ENCODE data around the gene TNK2.

The TNK2 gene

DNA sequence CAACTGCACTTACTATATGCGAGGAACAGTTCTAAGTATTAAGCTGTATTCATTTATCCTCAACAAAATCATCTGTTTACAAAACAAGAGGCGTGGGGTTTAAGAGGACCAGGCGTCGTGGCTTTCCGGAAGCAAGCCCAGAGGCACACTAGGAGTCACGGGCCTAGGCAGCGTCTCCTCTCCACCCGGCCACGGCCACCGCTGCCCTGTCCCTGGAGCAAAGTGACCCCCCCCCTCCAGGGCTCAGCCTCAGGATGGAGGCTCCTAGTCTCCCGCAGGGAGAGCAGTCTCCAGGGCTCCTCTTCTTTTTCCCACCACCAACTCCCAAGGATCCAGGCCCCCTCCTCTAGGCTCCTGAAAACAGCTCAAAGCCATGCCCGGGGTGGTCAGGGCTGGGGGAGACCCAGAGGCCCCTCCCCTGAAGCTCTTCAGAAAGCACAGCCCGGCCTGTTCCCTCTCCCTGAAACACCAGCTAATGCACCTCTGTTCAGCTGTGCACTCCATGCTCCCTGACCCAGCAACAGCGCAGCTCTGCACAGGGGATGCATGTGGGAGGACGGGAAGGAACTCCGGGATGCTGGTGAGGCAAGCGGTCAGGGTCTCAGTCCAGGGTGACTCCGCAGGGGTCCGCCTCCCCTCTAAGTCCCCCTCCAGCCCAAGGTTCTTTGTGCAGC, 16.8 kb downstream of the TNK2 start:
- intact Hi-C loops (cut with DNase I) = no loop called here
- peak in 3 of 42 donors; percentile 14 to 62 (median 36) for DNase-seq

DNA sequence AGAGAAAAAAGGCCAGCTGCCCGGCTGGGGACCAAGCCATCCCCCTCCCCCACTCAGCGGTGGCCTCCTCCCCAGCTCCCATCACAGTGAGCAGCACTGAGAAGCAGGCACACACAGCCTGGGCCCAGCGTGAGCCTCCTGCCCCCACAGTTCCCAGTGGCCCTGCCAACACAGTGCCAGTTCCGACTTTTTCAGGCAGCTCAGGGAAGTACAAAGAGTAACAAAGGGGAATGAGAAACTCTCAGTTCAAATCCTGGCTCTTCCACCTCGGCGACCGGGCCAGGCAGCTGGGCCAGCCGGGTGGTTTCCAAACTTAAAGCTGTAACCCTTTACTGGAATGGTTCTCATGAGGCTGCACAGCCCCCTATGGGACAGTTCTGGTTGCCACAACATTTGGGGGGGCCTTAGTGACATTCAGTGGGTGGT, 18.5 kb downstream of the TNK2 start:
- intact Hi-C loops (cut with DNase I) = no loop called here
- peak; percentile 57 to 89 (median 74) for DNase-seq

GRCh38 chr3:195888981-195889869, 19.1 kb downstream of the TNK2 start:
- peak in 1 of 42 donors; percentile 4 for DNase-seq
- intact Hi-C loops (cut with DNase I) = no loop called here

DNA sequence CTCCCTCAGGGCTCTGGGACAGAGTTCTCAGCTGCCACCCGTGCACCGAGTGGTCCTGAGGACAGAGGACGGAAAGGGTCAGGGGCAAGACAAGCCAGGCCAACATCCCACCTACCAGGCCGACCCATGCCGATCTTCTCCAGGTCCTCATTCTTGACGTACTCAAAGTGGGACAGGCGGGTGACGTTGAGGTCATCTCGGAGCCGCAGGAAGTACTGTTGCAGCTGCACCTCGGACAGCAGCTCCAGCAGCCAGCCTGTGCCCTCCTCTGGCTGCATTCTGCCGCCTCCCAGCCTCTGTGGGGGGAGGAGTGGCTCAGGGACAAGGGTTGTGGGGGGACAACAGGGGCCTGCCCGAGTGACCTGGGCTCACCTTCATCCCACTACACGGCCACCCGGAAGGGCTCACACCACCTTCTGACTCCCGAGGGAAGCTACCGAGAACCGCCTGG, 20.0 kb downstream of the TNK2 start:
- intact Hi-C loops (cut with DNase I) = no loop called here
- DNase-seq = no peak

DNA sequence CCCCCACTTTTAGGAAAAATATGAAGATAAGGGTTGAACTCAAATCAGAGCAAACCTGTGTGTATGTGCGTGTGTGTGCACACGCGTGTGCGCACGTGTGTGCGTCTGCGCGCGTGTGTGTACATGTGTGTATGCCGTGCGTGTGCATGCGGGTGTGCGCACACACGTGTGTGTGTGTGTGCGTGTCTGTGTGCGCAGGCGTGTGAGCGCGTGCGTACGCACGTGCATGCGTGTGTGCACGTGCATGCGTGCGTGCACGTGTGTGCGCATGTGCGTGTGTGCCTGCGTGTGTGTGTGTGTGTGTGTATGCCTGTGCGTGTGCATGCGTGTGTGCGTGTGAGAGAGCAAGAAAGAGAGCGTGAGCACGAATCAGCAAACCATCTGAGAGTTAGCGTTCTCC, 20.7 kb downstream of the TNK2 start:
- no peak for DNase-seq
- intact Hi-C loops (cut with DNase I) = no loop called here

DNA sequence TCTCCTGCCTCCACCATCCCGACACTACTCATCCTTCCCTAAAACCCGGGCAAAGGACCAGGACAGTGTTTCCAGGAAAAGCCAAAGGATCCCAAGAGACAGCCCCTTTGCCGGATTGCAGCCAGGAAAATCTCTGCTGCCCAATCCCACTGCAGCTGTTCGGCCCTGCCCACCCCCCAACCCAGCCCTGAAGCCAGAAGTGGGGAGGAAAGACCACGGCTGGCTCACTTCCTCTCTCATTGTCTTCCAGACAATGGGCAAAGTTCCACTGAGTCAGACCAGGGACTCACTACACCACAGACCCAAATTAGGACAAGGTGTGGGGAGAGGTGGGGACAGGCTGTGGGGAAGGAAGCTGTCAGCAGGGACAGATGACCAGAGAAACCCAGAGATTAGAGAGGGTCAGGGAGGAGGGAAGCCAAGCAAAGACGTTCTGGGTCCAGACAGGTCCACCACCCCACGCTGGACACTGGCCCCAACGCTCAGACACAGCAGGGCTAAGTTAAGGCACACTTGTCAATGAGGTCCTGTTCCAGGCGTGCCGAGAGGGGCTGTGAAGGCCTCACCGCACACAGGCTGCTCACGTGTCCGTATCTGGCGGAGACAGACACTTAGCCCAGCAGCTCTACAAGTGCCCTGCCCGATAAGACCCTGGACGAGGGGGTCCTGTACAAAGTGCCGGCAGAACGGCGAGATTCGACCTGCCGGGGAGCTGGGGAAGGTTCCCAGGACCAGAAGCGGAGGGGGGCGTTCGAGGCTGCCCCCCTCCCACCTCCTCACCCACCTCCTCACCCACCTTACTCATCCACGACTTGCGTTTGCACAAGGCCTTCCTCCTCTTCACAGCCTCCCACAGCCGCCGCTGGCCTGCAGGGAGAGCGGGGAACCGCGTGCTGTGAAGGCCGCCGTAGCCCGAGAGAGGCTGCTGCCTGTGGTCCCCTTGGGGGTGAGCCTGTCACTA, 21.9 kb downstream of the TNK2 start:
- peak in 1 of 42 donors; percentile 6 for DNase-seq
- intact Hi-C loops (cut with DNase I) = no loop called here

GRCh38 chr3:195885036-195885891, 23.1 kb downstream of the TNK2 start:
- DNase-seq = no peak
- intact Hi-C loops (cut with DNase I) = no loop called here

DNA sequence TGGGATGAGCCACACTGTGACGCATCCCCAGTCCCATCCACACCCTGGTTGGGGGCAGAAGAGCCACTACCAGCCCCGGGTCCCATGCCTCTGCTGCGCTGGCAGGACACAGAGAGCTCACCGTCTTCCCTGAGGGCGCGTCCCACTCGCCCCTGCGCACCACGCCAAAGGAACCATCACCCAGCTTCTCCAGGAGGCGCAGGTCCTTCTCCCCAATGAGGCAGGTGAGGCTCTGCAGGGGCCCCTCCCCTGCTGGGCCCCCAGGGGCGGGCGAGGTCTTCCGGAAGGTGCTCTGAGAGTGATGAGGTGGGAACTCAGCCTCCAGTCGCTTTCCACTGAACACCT, 23.7 kb downstream of the TNK2 start:
- intact Hi-C loops (cut with DNase I) = no loop called here
- no peak for DNase-seq

DNA sequence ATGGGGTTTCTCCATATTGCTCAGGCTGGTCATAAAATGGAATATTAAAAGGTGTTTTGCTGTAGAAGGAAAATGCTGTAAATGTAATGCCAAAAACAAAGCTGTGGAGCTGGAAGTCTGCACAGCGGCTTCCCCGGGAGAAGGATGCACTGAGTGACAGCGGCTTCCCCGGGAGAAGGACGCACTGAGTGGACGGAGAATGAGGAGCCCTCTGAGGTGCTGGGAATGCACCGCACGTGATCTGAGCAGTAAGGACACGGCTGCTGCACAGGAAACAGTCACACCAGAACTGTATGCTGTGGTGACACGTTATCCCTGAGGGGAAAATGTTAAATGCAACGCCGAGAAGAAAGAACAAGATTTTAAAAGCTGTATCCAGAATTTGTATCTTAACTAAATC, 24.6 kb downstream of the TNK2 start:
- DNase-seq = no peak
- intact Hi-C loops (cut with DNase I) = no loop called here

DNA sequence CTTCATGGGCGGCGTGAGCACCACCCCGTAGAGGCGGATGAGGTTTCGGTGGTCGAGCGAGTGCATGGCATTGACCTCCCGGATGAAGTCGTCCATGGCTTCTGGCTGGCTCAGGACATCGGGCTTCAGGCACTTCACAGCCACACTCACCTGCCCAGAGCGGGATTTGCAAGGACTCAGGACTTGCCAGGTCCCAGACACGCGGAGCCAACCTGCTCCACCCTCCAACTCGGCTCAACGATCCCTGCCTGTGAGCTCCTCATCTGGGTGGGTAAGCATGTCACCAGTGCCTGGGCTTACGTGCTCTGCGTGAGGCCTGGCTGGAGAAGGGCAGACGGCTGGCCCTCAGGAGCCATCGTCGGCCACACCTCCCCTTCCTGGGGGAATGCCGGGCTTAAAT, 25.2 kb downstream of the TNK2 start:
- no peak for DNase-seq
- intact Hi-C loops (cut with DNase I) = no loop called here

DNA sequence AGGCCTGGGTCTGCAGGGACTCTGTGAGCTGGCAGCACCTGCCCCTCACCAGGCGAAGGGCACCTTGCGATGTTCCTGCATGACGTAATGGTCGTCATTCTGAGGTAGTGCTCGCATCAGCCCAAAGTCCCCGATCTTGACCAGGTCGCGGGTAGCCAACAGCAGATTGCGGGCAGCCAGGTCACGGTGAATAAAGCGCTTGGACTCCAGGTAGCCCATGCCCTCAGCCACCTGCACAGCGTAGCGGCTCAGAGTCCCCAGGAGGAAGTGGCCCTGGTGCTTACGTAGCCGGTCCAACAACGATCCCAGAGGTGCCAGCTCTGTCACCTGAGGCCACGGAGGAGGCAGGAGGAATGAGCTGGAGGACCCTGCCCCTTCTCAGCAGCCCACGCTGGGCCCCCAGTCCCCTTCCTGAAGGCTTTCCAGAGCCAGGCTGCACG, 26.3 kb downstream of the TNK2 start:
- intact Hi-C loops (cut with DNase I) = no loop called here
- no peak for DNase-seq

GRCh38 chr3:195881276-195881988, 26.9 kb downstream of the TNK2 start:
- DNase-seq = no peak
- intact Hi-C loops (cut with DNase I) = no loop called here

DNA sequence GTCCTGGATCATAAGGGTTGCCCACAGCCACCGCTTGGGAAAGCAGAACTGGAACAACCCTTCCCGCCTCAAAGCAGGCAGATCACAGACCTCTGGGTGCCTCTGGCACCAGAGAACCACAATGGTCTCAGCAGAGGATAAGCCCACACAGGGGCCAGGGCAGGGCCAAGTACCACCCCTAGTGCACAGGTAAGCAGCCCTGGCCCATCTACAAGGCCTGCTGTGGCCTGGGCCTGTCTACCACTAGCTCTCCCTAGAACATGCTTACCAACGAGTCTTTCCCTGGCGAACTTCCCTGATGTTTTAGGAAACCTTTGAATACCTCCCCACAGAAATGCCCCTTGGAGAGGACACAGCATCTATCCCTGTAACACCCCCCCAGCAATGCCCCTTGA, 28.3 kb downstream of the TNK2 start:
- no peak for DNase-seq
- intact Hi-C loops (cut with DNase I) = no loop called here

DNA sequence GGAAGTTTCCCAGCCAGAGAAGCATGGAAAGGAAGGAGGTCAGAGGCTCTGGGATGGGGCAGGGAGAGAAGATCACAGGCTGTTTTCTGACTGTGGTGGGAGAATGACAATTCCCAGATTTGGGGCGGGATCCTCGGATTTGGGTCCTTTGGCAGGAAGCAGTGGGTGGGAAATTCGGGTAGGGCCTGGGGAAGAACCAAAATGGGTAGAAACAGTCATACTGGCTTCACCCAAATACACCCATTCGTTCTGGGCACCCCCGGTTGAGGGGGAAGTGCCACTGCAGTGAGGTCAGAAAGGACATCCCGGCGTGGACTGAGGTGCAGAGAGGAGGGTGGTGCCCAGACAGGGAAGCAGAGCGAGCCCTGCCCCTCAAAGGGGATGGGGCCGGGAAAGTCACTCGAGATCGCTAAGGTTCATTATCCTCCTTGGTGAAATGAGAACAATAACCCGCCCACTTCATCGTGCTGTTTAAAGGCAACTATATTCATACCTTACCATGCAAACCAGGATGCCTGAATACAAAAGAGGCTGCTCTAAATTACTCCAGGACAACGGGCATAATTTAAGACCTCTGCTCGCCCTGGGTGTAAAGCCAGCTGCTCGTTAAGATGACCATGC, 28.8 kb downstream of the TNK2 start:
- DNase-seq = peak in 4 of 42 donors; percentile 32 to 64 (median 51)
- intact Hi-C loops (cut with DNase I) = no loop called here

GRCh38 chr3:195878424-195879274, 29.7 kb downstream of the TNK2 start:
- intact Hi-C loops (cut with DNase I) = no loop called here
- DNase-seq = no peak

DNA sequence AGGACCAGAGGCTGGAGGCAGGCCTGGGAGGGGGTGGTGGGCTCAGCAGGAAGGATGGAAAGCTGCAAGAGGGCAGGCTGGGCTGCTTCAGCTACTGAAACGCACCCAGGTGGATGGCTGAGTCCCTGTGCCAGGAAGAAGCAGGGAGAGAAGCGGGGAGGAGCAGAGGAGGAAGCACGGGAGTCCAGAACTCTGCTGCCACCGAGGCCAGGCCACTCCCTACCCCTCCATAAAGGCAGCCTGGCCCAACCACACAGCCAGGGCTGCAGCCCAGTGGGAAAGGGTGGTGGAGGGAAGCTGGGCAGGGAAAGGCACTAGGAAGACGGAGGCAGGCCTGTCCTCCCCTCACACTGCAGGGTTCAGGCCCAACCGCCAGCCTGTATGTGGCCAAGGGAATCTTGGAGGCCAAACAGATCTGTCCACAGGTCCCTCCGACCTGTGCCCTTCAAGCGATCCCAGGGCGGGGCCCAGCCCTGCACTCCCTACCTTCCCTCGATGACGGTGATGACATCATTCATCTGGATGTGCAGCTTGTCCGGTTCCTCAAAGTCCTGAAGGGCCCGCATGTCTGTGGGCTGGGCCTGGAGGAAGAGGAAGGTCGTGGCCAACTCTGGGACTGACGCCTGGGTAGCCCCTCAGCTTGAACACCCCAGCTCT, 30.5 kb downstream of the TNK2 start:
- no peak for DNase-seq
- intact Hi-C loops (cut with DNase I) = no loop called here
